ENCODE data around the gene CCDC106.
A peak's percentile ranks its signal among the peaks of the same experiment; 100 is the strongest.

CCDC106 gene

DNA sequence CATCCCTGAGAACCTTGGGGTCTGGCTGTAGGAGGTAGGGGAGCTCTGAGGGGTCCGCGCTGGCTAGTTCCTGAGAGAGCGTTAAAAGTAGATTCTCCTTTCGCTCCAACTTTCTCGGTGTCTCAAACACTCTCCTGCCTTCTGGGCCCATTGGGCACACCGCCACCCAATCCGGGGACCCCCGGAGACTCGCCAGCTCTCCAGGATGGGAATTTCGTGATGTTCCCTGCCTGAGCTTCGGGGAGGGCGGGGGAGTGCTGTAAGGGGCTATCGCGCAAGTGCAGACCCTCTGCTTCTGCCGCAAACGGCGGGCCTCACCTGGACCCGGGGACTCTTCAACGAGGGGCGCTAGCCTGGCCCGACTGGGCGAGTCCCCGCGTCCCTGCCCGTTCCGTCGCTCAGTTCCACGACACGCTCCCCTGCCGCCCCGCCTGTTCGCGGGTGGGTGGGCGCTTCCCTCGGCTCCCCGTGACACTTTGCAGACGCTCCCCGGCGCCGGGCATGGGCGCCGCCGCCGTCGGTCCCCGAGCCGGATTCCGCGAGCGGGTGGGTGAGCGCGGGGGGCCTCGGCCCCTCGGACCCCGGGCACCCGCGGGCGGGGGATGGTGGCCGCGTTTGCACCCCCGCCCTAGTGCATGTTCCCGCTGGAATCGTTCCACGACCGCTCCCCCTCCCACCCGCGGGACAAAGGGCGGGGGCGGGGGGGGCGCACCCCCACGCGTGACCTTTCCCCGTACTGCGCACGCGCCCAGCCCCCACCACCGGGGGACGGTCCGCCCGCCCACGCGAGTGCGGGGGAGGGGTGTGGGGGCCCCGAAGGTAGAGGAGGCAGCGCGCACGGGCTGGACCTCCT lies at the start of gene CCDC106:
Gene CCDC106 (plus strand): TSS at position 481 of the 853 bp plus-strand sequence. CDS start 835 bp downstream, outside the sequence.
- DNase-seq: peak; percentile 74

- peak; percentile 91 for DNase-seq
These were observed 49.1 kb upstream of the CCDC106 start for GRCh38 chr19:55598719-55599467.

- DNase-seq: peak; percentile 96
These were observed 48.6 kb upstream of the CCDC106 start, which contains the start of gene FIZ1 for GRCh38 chr19:55599468-55599841. Gene FIZ1 (minus strand): TSS chr19:55599517. CDS start chr19:55597865, 1,652 bp downstream.

- peak; percentile 85 for DNase-seq
These were observed 48.0 kb upstream of the CCDC106 start, which contains the start of gene ZNF524 for GRCh38 chr19:55599842-55600661. Gene ZNF524 (plus strand): TSS chr19:55600288. CDS start chr19:55602113, 1,825 bp downstream.

GRCh38 chr19:55600662-55601028 lies 47.4 kb upstream of the CCDC106 start:
- DNase-seq: no peak

GRCh38 chr19:55601084-55601483 lies 46.9 kb upstream of the CCDC106 start:
- DNase-seq: no peak

DNA sequence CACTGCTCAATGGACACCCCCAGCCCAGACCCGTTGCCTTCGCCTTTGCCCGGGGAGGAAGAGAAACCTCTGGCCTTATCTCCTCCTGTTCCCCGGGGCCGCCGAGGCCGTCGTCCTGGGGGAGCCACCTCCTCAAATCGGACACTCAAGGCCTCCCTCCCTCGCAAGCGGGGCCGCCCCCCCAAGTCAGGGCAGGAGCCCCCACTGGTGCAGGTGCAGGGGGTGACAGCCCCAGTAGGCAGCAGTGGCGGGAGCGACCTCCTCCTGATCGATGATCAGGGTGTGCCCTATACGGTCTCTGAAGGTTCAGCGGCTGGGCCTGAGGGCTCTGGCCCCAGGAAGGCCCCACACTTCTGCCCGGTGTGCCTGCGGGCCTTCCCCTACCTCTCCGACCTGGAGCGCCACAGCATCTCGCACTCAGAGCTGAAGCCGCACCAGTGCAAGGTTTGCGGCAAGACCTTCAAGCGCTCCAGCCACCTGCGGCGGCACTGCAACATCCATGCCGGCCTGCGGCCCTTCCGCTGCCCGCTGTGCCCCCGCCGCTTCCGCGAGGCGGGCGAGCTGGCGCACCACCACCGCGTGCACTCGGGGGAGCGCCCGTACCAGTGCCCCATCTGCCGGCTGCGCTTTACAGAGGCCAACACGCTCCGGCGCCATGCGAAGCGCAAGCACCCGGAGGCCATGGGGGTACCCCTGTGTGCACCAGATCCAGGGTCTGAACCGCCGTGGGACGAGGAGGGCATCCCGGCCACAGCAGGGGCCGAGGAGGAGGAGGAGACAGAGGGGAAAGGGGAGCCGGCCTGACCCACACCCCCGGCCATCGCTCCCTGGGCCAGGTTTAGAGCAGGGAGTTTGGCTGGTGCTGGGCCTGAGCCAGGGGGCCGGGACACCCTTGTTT lies 45.7 kb upstream of the CCDC106 start:
- no peak for DNase-seq

DNA sequence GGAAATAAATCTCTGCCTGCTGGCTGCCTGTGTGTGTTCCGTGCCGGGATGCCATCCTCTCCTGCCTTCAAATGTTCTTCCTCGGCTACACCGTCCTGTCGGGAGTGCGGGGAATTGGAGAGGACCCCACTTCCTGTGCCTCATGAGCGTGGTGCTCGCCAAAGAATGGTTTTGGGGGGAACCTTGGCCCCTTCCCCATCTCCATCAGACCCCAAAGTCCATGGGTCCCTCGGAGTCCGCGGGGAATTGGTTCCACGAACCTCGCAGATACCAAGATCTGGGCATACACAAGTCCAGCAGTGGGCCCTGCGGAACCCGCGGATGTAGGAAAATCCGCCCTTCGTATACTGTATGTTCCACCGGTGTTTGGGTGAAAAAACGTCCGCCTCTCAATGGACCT lies 44.9 kb upstream of the CCDC106 start:
- no peak for DNase-seq

GRCh38 chr19:55603581-55604292 lies 44.3 kb upstream of the CCDC106 start:
- no peak for DNase-seq

DNA sequence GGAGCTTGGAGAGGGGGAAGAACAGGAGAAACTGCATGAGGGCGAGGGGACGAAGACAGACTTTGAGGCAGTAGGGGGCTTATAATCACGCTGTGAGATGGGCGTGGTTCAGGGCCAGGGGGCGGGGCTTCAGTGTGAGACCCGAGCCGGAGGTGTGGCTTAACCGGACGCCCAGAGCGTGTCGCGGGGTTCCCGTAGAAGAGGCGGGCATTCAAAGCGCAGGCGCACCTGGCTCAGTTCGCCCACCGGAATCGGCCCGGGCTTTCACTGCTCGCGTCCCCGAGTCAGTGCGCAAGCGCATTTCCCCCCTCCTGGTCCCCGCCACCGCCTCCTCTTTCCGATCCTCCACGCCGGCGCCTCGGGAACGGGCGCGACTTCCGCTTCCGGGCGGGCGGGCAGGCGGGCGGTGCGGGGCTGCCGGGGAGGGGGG lies 42.8 kb upstream of the CCDC106 start:
- DNase-seq: peak; percentile 91

GRCh38 chr19:55605637-55606470 lies 42.2 kb upstream of the CCDC106 start, which contains the start of gene ZNF865:
Gene ZNF865 (plus strand): TSS chr19:55605647. CDS start chr19:55613619, 7,972 bp downstream.
- DNase-seq: peak; percentile 82

DNA sequence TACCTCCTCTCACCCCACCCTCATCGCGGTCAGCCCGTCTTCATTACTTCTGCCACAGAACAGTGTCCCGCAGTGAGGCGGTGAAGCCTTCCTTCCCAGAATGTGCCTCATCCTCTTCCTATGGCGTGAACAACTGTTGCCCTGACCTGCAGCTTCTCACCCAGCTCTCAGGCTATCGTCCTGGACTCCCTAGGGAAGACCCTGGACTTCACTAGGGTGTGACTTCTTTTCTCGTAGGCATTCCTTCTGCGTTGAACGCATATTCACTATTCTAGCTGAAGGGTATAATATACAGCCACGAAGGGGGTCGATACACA lies 41.6 kb upstream of the CCDC106 start:
- DNase-seq: no peak

GRCh38 chr19:55606817-55607216 lies 41.2 kb upstream of the CCDC106 start:
- no peak for DNase-seq

DNA sequence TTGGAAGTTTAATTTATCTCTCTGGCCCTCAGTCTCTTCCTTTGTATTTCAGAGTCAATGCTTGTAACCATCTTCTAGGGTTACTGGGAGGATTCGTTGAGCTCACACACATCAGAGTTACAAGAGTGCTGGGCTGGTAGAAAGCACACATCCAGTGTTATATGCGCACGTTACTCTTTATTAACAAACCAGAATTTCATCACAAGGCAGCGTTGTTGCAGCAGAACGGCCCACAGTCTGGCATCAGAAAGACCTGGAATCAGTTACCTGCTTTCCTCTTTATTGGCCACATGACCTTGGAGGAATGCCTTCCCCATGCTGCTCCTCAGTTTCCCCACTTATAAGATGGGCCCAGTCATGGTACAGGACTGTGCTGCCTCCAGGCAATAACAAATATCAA lies 38.7 kb upstream of the CCDC106 start:
- DNase-seq: no peak

DNA sequence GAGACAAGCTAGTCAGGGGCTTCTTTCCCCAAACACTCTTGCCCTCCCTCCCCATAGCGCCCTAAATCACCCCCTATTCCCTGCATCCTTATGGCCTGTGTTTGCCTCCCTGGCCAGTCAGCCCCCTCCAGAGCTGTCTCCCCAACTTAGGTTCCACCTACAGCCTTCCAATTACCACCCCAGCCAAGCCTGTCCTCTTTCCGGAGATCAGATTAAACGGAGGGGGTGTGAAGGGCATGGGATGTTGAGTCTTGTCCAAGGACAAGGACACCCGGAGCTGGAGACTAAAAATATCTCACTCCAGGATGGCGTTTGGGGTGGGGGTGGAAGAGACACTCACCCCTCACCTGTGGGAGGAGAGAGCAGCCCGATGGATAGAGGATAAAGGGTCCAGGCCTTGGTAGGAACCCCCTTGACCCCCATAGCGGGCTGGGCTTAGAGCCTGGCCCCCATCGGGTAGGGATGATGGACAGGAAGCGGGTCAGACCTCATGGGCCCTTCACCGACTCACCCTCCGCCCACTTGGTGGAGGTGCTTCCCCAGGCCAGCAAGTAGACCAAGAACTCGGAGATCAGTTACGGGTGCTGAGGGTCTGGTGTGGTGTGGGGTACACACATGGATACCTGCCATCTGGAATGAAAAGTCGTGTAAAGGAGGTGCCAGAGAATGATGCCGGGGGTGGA lies 36.6 kb upstream of the CCDC106 start:
- DNase-seq: no peak

DNA sequence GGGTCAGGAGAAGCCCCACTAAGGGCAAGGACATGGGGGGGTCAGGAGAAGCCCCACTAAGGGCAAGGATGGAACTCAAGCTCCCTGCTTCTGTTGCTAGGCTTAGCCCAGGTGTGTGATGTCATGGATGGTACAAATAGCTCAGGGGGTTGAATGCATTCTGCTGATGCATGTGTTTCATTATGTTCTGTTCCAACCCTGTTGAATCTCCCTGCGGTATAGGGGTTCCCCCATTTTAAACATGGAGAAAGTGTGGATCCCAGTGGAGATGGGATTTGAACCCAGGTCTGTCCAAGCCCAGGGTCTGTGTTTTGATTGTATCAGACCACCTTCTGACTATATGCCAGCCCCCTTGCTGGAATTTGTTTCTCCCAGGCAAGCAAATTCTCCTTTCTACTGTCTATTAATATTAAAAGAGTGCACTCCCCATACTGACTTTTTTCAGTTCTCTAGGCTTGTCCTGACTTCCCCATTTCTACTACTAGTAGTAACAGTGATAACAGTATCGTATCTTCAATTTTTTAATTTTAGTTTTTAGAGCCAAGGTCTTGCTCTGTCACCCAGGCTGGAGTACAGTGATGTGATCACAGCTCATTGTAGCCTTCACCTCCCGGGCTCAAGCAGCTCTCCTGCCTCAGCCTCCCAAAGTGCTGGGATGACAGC lies 35.9 kb upstream of the CCDC106 start:
- DNase-seq: no peak

DNA sequence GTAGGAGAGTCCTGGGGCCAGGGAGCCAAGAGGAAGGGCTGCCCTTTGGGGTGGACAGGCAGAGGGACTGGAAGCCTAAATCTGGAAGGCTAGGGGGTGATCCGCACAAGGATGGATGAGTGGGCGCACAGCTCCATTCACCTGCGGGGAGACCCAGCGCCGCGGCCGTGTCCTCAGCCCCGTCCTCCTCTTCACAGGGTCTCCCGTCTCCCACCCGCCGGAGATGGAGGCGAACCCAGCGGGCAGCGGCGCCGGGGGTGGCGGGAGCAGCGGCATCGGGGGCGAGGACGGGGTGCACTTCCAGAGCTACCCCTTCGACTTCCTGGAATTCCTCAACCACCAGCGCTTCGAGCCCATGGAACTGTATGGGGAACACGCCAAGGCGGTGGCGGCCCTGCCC lies 34.6 kb upstream of the CCDC106 start:
- DNase-seq: no peak

- DNase-seq: no peak
These were observed 33.9 kb upstream of the CCDC106 start for GRCh38 chr19:55613930-55614710.
